Measurements from ENCODE around the gene INHA. TPM values are rescaled to one million over a fixed set of nuclear protein-coding genes. Genes with fewer than 3 reads are reported as not detected.

The INHA gene
- polyA plus RNA-seq, 1 of the 3 experiments (the other 2 are of a cell fraction) = 1.2 TPM

- peaks cover 6% of the 10 kb centered on the region for H3F3A ChIP-seq (replicated peaks; ENCODE audit: insufficient read depth)
- ChIA-PET POLR2A (interaction anchor here (3.8 kb wide), 1 partner anchor 27 kb away, joined by 56 read pairs; the partner anchor contains the start of gene STK11IP), CTCF (interaction anchor here (2.8 to 5.5 kb wide), 2 partner anchors 9 to 12 kb away, joined by 9 to 48 read pairs; no protein-coding TSS in a partner anchor)
- no peak for DNase-seq
- no peak overlapping the region for H2AFZ ChIP-seq (ENCODE audit: low read depth)
- no peaks in the 10 kb centered on the region for H3K27me3 ChIP-seq (ENCODE audit: insufficient read depth)
- H3K27ac ChIP-seq (ENCODE audit: low read depth in 2 of 2, low read length in 1 of 2) = no peak overlapping the region
- H3K9me2 ChIP-seq = no peaks in the 10 kb centered on the region
- WGBS (ENCODE audit: low lambda C conversion rate) = 85% methylated on average over 6 of the region's 6 CpGs
- no peaks in the 10 kb centered on the region for H3K9me3 ChIP-seq
- no peak for TF ChIP-seq CHD2 (IDR thresholded peaks at IDR 0.05; ENCODE audit: low read length, partially characterized antibody)
- TF ChIP-seq SMC3 (IDR thresholded peaks at IDR 0.05; ENCODE audit: low read depth, low read length) = no peak
- TF ChIP-seq EP300 (IDR thresholded peaks at IDR 0.05; ENCODE audit: borderline replicate concordance in 1 of 2, low read depth in 1 of 2, low read length in 1 of 2) = no peak
- TF ChIP-seq FOXJ3 (CRISPR knock-in tag; IDR thresholded peaks at IDR 0.05) = no peak
- TF ChIP-seq, protein P1, sequence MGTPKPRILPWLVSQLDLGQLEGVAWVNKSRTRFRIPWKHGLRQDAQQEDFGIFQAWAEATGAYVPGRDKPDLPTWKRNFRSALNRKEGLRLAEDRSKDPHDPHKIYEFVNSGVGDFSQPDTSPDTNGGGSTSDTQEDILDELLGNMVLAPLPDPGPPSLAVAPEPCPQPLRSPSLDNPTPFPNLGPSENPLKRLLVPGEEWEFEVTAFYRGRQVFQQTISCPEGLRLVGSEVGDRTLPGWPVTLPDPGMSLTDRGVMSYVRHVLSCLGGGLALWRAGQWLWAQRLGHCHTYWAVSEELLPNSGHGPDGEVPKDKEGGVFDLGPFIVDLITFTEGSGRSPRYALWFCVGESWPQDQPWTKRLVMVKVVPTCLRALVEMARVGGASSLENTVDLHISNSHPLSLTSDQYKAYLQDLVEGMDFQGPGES (IDR thresholded peaks at IDR 0.05; ENCODE audit: low read depth, low read length) = no peak
- no peak for TF ChIP-seq USF2 (IDR thresholded peaks at IDR 0.05; ENCODE audit: borderline replicate concordance, low read depth, low read length)
- no peak for TF ChIP-seq PBX3 (IDR thresholded peaks at IDR 0.05)
- no peak for TF ChIP-seq MAX (IDR thresholded peaks at IDR 0.05; ENCODE audit: low read depth)
- TF ChIP-seq MXI1 (IDR thresholded peaks at IDR 0.05; ENCODE audit: low read depth, low read length) = no peak
- TF ChIP-seq TCF12 (IDR thresholded peaks at IDR 0.05) = no peak
- no peak for TF ChIP-seq NFIC (IDR thresholded peaks at IDR 0.05; ENCODE audit: borderline replicate concordance)
- TF ChIP-seq RAD21 (IDR thresholded peaks at IDR 0.05; ENCODE audit: low read length) = no peak
- TF ChIP-seq MEF2A (IDR thresholded peaks at IDR 0.05; ENCODE audit: borderline replicate concordance, low read depth) = no peak
- TF ChIP-seq TEAD4 (IDR thresholded peaks at IDR 0.05; ENCODE audit: borderline replicate concordance, insufficient read depth) = no peak
- peaks cover 4% of the 10 kb centered on the region; the same call in 1 of the 2 replicates for H3K79me2 ChIP-seq (ENCODE audit: insufficient read depth)
- no peak overlapping the region for H3K9ac ChIP-seq
- H3K4me3 ChIP-seq (ENCODE audit: low read depth in 2 of 2, low read length in 1 of 2) = peak overlapping the region; percentile 65 to 82
- no peaks in the 10 kb centered on the region for H4K20me1 ChIP-seq (ENCODE audit: insufficient read depth)
- peaks cover 3 to 21% of the 10 kb centered on the region in 2 experiments; a peak in 1 of 4 replicates for H3K4me1 ChIP-seq (ENCODE audit: control insufficient read depth in 1 of 2, insufficient read depth in 2 of 2, low read depth in 1 of 2, low read length in 1 of 2)
- H3K4me2 ChIP-seq = peak overlapping the region; percentile 81
- H3K36me3 ChIP-seq (replicated peaks in 1 of 2; ENCODE audit: control insufficient read depth in 1 of 2, insufficient read depth in 2 of 2, low read length in 1 of 2) = peaks cover 8 to 29% of the 10 kb centered on the region in 2 experiments
Observed at GRCh38 chr2:219569635-219570034, 2.5 kb upstream of the INHA start.
